ENCODE measurements around the gene VPS72.

The VPS72 gene

DNA sequence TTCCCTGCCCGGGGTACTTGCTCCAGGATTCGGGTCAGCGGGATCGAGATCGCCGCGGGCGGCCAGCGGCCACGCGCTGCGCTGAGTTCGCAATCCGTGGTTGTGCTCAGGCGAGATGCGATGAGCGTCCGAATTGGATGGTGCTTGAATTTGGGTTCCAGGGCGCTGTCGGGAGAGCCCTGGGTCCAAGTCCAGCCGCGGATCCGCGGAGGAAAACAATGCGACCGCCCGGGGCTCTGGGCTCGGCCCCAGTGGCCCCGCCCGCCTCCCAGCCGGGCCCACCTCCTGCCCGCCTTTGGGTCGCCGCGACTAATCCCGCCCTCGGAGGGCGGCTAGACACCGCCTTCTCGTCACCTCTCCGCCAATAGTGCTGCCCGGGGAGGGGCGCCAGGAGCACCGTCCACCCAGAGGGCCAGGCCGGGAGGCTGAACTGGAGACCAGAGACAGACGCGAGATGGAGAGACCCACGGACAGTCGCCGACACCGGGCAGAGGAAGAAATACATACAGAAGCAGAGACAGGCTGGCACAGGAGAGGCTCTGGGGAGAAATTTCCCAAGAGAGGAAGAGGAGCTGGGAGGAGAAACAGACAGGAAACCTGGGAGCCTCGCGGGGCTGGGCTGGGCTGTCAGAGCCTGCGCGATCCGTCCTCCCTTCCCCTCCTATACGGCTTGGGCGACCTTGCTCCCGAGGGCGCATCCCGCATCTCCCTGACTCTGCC, 43.4 kb downstream of the VPS72 start, which contains the start of gene SEMA6C (continued):
- TF ChIP-seq, protein P1, sequence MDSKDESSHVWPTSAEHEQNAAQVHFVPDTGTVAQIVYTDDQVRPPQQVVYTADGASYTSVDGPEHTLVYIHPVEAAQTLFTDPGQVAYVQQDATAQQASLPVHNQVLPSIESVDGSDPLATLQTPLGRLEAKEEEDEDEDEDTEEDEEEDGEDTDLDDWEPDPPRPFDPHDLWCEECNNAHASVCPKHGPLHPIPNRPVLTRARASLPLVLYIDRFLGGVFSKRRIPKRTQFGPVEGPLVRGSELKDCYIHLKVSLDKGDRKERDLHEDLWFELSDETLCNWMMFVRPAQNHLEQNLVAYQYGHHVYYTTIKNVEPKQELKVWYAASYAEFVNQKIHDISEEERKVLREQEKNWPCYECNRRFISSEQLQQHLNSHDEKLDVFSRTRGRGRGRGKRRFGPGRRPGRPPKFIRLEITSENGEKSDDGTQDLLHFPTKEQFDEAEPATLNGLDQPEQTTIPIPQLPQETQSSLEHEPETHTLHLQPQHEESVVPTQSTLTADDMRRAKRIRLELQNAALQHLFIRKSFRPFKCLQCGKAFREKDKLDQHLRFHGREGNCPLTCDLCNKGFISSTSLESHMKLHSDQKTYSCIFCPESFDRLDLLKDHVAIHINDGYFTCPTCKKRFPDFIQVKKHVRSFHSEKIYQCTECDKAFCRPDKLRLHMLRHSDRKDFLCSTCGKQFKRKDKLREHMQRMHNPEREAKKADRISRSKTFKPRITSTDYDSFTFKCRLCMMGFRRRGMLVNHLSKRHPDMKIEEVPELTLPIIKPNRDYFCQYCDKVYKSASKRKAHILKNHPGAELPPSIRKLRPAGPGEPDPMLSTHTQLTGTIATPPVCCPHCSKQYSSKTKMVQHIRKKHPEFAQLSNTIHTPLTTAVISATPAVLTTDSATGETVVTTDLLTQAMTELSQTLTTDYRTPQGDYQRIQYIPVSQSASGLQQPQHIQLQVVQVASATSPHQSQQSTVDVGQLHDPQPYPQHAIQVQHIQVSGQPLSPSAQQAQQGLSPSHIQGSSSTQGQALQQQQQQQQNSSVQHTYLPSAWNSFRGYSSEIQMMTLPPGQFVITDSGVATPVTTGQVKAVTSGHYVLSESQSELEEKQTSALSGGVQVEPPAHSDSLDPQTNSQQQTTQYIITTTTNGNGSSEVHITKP (tag by site-specific recombination; IDR thresholded peaks at IDR 0.05) = peak; percentile 90
- TF ChIP-seq ZNF2 (tag by site-specific recombination; IDR thresholded peaks at IDR 0.05) = 0 out of 2 replicates have a peak, but pooled peaks have one; percentile 13
- peak; percentile 65 for TF ChIP-seq ZBTB8A (tag by site-specific recombination; IDR thresholded peaks at IDR 0.05)
- TF ChIP-seq ZNF747 (tag by site-specific recombination; IDR thresholded peaks at IDR 0.05) = no peak
- TF ChIP-seq ZSCAN30 (tag by site-specific recombination; IDR thresholded peaks at IDR 0.05) = peak; percentile 81
- no peak for TF ChIP-seq HOXD13 (CRISPR knock-in tag; IDR thresholded peaks at IDR 0.05; ENCODE audit: borderline replicate concordance)
- no peak for TF ChIP-seq ZNF239 (tag by site-specific recombination; IDR thresholded peaks at IDR 0.05)
- no peak for TF ChIP-seq ZNF654 (tag by site-specific recombination; IDR thresholded peaks at IDR 0.05; ENCODE audit: low read depth)
- TF ChIP-seq BCL11A (tag by site-specific recombination; IDR thresholded peaks at IDR 0.05; ENCODE audit: low read depth) = 0 out of 2 replicates have a peak, but pooled peaks have one; percentile 6
- no peak for TF ChIP-seq ZNF223 (tag by site-specific recombination; IDR thresholded peaks at IDR 0.05)
- TF ChIP-seq, protein P2, sequence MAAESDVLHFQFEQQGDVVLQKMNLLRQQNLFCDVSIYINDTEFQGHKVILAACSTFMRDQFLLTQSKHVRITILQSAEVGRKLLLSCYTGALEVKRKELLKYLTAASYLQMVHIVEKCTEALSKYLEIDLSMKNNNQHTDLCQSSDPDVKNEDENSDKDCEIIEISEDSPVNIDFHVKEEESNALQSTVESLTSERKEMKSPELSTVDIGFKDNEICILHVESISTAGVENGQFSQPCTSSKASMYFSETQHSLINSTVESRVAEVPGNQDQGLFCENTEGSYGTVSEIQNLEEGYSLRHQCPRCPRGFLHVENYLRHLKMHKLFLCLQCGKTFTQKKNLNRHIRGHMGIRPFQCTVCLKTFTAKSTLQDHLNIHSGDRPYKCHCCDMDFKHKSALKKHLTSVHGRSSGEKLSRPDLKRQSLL (tag by site-specific recombination; IDR thresholded peaks at IDR 0.05) = no peak
- TF ChIP-seq WT1 (tag by site-specific recombination; IDR thresholded peaks at IDR 0.05) = no peak
- TF ChIP-seq YY2 (tag by site-specific recombination; IDR thresholded peaks at IDR 0.05) = no peak
- TF ChIP-seq, protein P3, sequence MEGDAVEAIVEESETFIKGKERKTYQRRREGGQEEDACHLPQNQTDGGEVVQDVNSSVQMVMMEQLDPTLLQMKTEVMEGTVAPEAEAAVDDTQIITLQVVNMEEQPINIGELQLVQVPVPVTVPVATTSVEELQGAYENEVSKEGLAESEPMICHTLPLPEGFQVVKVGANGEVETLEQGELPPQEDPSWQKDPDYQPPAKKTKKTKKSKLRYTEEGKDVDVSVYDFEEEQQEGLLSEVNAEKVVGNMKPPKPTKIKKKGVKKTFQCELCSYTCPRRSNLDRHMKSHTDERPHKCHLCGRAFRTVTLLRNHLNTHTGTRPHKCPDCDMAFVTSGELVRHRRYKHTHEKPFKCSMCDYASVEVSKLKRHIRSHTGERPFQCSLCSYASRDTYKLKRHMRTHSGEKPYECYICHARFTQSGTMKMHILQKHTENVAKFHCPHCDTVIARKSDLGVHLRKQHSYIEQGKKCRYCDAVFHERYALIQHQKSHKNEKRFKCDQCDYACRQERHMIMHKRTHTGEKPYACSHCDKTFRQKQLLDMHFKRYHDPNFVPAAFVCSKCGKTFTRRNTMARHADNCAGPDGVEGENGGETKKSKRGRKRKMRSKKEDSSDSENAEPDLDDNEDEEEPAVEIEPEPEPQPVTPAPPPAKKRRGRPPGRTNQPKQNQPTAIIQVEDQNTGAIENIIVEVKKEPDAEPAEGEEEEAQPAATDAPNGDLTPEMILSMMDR (tag by site-specific recombination; IDR thresholded peaks at IDR 0.05) = no peak
- no peak for TF ChIP-seq ZNF768 (tag by site-specific recombination; IDR thresholded peaks at IDR 0.05)
- no peak for TF ChIP-seq ZNF157 (tag by site-specific recombination; IDR thresholded peaks at IDR 0.05)
- no peak for TF ChIP-seq ZNF514 (tag by site-specific recombination; IDR thresholded peaks at IDR 0.05)
- no peak; the same call in 1 of the 2 replicates for TF ChIP-seq ZNF341 (tag by site-specific recombination; IDR thresholded peaks at IDR 0.05; ENCODE audit: low read depth)
- no peak for TF ChIP-seq ZNF473 (tag by site-specific recombination; IDR thresholded peaks at IDR 0.05)
- TF ChIP-seq ZNF843 (tag by site-specific recombination; IDR thresholded peaks at IDR 0.05) = 0 out of 2 replicates have a peak, but pooled peaks have one; percentile 1
- TF ChIP-seq ZNF155 (tag by site-specific recombination; IDR thresholded peaks at IDR 0.05) = no peak
- TF ChIP-seq KLF10 (tag by site-specific recombination; IDR thresholded peaks at IDR 0.05) = peak; percentile 48; the same call in 1 of the 2 replicates
- peak; percentile 97 for TF ChIP-seq GLIS2 (tag by site-specific recombination; IDR thresholded peaks at IDR 0.05)
- TF ChIP-seq, protein P4, sequence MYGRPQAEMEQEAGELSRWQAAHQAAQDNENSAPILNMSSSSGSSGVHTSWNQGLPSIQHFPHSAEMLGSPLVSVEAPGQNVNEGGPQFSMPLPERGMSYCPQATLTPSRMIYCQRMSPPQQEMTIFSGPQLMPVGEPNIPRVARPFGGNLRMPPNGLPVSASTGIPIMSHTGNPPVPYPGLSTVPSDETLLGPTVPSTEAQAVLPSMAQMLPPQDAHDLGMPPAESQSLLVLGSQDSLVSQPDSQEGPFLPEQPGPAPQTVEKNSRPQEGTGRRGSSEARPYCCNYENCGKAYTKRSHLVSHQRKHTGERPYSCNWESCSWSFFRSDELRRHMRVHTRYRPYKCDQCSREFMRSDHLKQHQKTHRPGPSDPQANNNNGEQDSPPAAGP (tag by site-specific recombination; IDR thresholded peaks at IDR 0.05) = 0 out of 2 replicates have a peak, but pooled peaks have one; percentile 14
- TF ChIP-seq, protein P5, sequence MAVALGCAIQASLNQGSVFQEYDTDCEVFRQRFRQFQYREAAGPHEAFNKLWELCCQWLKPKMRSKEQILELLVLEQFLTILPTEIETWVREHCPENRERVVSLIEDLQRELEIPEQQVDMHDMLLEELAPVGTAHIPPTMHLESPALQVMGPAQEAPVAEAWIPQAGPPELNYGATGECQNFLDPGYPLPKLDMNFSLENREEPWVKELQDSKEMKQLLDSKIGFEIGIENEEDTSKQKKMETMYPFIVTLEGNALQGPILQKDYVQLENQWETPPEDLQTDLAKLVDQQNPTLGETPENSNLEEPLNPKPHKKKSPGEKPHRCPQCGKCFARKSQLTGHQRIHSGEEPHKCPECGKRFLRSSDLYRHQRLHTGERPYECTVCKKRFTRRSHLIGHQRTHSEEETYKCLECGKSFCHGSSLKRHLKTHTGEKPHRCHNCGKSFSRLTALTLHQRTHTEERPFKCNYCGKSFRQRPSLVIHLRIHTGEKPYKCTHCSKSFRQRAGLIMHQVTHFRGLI (tag by site-specific recombination; IDR thresholded peaks at IDR 0.05) = 0 out of 2 replicates have a peak, but pooled peaks have one; percentile 24
- peak; percentile 51; the same call in 1 of the 2 replicates for TF ChIP-seq ZNF600 (tag by site-specific recombination; IDR thresholded peaks at IDR 0.05)
- TF ChIP-seq ZNF302 (tag by site-specific recombination; IDR thresholded peaks at IDR 0.05; ENCODE audit: low read depth) = no peak
- TF ChIP-seq, protein P6, sequence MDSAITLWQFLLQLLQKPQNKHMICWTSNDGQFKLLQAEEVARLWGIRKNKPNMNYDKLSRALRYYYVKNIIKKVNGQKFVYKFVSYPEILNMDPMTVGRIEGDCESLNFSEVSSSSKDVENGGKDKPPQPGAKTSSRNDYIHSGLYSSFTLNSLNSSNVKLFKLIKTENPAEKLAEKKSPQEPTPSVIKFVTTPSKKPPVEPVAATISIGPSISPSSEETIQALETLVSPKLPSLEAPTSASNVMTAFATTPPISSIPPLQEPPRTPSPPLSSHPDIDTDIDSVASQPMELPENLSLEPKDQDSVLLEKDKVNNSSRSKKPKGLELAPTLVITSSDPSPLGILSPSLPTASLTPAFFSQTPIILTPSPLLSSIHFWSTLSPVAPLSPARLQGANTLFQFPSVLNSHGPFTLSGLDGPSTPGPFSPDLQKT (IDR thresholded peaks at IDR 0.05; ENCODE audit: borderline replicate concordance, low read depth, low read length) = no peak
- TF ChIP-seq ZNF394 (tag by site-specific recombination; IDR thresholded peaks at IDR 0.05; ENCODE audit: borderline replicate concordance) = peak; percentile 26; the same call in 1 of the 2 replicates
